A375 (cell line): ENCODE data around the gene CCT6B. TPM values are rescaled to one million over a fixed set of nuclear protein-coding genes. Genes with fewer than 3 reads are reported as not detected.

Source experiments
- total RNA-seq: library from RNA; depleted of rRNA; stranded (reverse); fragments of >200 nt; shearing (Covaris generic); gene quantifications from 2 replicates; pipeline ENCODE4 v1.2.3, GENCODE V29; 2014; rRNA removed

Gene CCT6B, protein sequence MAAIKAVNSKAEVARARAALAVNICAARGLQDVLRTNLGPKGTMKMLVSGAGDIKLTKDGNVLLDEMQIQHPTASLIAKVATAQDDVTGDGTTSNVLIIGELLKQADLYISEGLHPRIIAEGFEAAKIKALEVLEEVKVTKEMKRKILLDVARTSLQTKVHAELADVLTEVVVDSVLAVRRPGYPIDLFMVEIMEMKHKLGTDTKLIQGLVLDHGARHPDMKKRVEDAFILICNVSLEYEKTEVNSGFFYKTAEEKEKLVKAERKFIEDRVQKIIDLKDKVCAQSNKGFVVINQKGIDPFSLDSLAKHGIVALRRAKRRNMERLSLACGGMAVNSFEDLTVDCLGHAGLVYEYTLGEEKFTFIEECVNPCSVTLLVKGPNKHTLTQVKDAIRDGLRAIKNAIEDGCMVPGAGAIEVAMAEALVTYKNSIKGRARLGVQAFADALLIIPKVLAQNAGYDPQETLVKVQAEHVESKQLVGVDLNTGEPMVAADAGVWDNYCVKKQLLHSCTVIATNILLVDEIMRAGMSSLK
- total RNA-seq: 0.15 and 3.0 TPM in 2 replicates

DNA sequence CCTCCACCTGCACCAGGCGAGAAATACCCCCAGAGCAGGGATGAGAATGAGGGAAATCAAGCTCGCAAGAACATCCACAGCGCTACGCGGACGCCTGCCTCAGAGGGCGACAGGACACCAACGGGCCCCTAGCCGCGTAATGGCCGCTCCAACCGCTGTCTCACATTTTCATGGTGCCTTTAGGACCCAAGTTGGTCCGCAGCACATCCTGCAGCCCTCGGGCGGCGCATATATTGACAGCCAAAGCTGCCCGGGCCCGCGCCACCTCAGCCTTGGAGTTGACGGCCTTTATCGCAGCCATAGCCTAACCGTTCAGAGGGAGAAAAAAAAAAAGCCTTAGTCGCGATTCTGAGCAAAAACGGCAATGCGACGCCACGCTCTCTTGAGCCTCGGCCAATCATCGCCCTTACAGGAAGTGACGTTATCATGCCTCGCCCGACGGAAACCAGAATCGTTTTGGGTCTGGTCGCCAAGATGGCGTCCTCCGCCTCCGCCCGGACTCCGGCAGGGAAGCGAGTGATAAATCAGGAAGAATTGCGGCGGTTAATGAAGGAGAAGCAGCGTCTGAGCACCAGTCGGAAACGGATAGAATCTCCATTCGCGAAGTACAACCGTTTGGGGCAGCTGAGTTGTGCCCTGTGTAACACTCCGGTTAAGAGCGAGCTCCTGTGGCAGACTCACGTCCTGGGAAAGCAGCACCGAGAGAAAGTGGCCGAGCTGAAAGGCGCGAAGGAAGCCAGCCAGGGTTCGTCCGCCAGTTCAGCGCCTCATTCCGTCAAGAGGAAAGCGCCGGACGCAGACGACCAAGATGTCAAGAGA is at the start of gene CCT6B, which contains the start of gene ZNF830:
CCT6B (minus strand) TSS at position 368 of the 819 bp plus-strand sequence; CDS start at position 301, 67 bp downstream.
ZNF830 (plus strand) TSS at position 448 of the 819 bp plus-strand sequence; CDS start at position 475, 27 bp downstream.

DNA sequence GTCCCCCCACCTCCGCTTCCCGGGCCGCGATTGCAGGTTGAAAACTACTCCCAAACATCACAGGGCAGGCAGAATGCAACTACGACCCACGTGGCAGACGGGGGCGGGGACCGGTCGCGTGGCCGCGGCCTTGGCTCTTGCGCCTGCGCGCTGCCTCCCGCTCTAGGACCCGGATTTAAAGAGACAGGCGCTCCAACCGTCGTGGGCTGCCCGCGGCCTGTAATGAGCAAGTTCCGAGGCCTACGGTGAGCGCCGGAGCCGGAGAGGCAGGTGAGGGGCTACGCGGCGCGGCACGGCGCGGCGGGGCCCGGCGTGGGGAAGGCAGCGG is 19.1 kb upstream of the CCT6B start, which contains the start of gene LIG3:
LIG3 (plus strand) TSS at position 160 of the 328 bp plus-strand sequence. CDS start 2,494 bp downstream, outside the sequence.

Other genes starting within 250 kb of the CCT6B start
- 17.4 and 25.0 TPM in 2 replicates for gene ZNF830, start 80 bp upstream of the CCT6B start, total RNA-seq
- 70.5 and 90.9 TPM in 2 replicates for gene LIG3, start 19.1 kb upstream of the CCT6B start, total RNA-seq
- gene RFFL, start 102.2 kb upstream of the CCT6B start, total RNA-seq: 30.1 and 33.4 TPM in 2 replicates
- 9.2 and 11.6 TPM in 2 replicates for gene RAD51D, start 158.4 kb upstream of the CCT6B start, total RNA-seq
- gene FNDC8, start 160.2 kb upstream of the CCT6B start, total RNA-seq: not detected in 2 replicates
- 45.6 and 45.8 TPM in 2 replicates for gene NLE1, start 180.8 kb upstream of the CCT6B start, total RNA-seq
- not detected in 2 replicates for gene UNC45B, start 186.4 kb upstream of the CCT6B start, total RNA-seq
- gene SLC35G3, start 232.9 kb upstream of the CCT6B start, total RNA-seq: not detected in 2 replicates